Brain microvascular endothelial cell (primary cell): ENCODE measurements around the gene TNK2.
A peak's percentile ranks its signal among the peaks of the same experiment; 100 is the strongest.

ENCODE experiments used
- DNase-seq: peaks from one replicate; pipeline ENCODE4 v3.0.0-alpha.2; 2020
- H3K27ac ChIP-seq: fragments of 250-450 bp; sonication (Bioruptor Pico); 2 replicates; pipeline ENCODE4 v1.5.1; 2020; ENCODE audit warnings: mild to moderate bottlenecking, moderate library complexity
- H3K27me3 ChIP-seq: fragments of 250-450 bp; sonication (Bioruptor Pico); replicated peaks from 2 replicates; pipeline ENCODE4 v1.5.1; 2020; ENCODE audit warnings: mild to moderate bottlenecking
- H3K36me3 ChIP-seq: fragments of 250-450 bp; sonication (Bioruptor Pico); replicated peaks from 2 replicates; pipeline ENCODE4 v1.5.1; 2020; ENCODE audit warnings: mild to moderate bottlenecking
- H3K4me3 ChIP-seq: 2 replicates; pipeline ENCODE4 v1.5.1; 2011; ENCODE audit warnings: low read depth, mild to moderate bottlenecking, control low read depth, low read length, moderate library complexity
- in situ Hi-C: cut with HindIII; loops from 2 replicates; pipeline ENCODE4 v1.10.0; 2017; ENCODE audit warnings: low sequenced_read_pairs, low pct_ligation_motif_present
- TF ChIP-seq, protein P1 (sequence below): IDR thresholded peaks from 2 replicates; pipeline ENCODE4 v1.5.1; 2011; ENCODE audit warnings: low read depth, mild to moderate bottlenecking, moderate library complexity, low read length, control low read depth, inconsistent platforms; ENCODE audit errors: missing control alignments

The TNK2 gene

GRCh38 chr3:195859061-195859845 lies 49.1 kb downstream of the TNK2 start:
- TF ChIP-seq, protein P1, sequence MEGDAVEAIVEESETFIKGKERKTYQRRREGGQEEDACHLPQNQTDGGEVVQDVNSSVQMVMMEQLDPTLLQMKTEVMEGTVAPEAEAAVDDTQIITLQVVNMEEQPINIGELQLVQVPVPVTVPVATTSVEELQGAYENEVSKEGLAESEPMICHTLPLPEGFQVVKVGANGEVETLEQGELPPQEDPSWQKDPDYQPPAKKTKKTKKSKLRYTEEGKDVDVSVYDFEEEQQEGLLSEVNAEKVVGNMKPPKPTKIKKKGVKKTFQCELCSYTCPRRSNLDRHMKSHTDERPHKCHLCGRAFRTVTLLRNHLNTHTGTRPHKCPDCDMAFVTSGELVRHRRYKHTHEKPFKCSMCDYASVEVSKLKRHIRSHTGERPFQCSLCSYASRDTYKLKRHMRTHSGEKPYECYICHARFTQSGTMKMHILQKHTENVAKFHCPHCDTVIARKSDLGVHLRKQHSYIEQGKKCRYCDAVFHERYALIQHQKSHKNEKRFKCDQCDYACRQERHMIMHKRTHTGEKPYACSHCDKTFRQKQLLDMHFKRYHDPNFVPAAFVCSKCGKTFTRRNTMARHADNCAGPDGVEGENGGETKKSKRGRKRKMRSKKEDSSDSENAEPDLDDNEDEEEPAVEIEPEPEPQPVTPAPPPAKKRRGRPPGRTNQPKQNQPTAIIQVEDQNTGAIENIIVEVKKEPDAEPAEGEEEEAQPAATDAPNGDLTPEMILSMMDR, result peak; percentile 97
- Histone ChIP-seq H3K27ac (no peak overlapping the region), H3K36me3 (no peaks in the 10 kb centered on the region), H3K27me3 (no peaks in the 10 kb centered on the region), H3K4me3 (no peak overlapping the region)
- peak; percentile 59 for DNase-seq
- in situ Hi-C loops, result no loop called here

- Histone ChIP-seq H3K36me3 (no peaks in the 10 kb centered on the region), H3K4me3 (no peak overlapping the region), H3K27ac (no peak overlapping the region), H3K27me3 (no peaks in the 10 kb centered on the region)
- DNase-seq, result no peak
- TF ChIP-seq, protein P1, result no peak
- in situ Hi-C loops, result no loop called here
Observed at GRCh38 chr3:195856410-195857084, 51.8 kb downstream of the TNK2 start.

DNA sequence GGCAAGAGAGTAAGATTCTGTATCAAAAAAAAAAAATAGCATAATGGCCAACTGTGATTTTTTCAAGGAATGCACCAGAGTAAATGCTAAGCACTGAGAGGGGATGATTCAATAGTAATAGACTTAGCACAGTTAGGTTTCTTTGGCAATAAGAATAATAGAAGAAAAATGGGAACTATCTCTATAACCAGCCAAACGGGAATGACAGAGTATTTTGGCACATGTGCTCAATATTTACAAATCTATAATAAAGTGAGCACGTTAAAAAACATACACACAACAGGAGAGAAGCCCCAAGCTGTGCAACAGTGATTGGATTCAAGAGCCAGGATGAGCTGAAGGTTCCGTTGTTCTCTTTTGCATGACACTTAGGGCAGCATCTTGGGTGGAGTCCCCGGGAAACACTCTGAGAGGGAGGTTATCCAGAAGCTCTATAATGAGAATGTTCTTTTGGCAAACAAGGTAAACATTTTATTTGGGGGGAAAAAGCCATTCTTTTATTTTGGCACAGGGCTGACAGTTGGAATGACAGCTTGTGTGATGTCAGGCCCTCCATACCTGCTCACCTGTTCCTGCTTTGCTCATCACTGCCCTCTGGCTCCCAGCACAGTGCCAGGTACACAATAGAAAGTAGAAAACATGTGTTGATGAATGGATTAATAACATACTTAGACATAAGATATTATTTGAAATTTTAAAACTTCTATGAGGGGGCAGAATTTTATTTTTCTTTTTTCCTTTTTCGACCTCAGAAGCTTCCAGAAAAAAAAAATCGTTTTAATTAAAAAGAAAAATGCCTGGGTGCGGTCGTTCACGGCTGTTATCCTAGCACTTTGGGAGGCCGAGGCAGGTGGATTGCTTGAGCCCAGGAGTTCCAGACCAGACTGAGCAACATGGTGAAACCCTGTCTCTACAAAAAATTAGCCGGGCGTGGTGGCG lies 52.6 kb downstream of the TNK2 start:
- Histone ChIP-seq H3K4me3 (no peak overlapping the region), H3K27ac (no peak overlapping the region), H3K36me3 (no peaks in the 10 kb centered on the region), H3K27me3 (no peaks in the 10 kb centered on the region)
- TF ChIP-seq, protein P1, result peak; percentile 7
- DNase-seq, result no peak
- in situ Hi-C loops, result no loop called here

GRCh38 chr3:195854628-195855294 lies 53.6 kb downstream of the TNK2 start:
- no peak overlapping the region for H3K4me3 ChIP-seq

DNA sequence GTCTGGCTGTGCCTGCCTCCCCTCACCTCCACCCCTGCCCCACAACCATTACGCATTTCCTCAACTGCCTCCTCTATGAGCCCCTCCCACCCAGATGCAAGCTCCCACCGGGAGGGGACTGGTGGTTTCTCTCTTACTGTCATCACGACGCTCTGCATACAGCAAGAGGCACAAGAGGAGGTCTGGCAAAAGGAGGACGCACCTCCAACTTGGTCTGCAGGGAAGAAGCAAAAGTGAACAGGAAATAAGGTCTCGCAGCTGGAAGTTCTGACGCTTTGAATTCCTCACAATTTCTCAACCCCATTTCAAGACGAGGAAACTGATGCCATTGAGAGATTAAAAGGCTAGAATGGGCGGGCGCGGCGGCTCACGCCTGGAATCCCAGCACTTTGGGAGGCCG lies 54.4 kb downstream of the TNK2 start:
- in situ Hi-C loops, result no loop called here
- Histone ChIP-seq H3K36me3 (no peaks in the 10 kb centered on the region), H3K27ac (no peak overlapping the region), H3K27me3 (no peaks in the 10 kb centered on the region), H3K4me3 (no peak overlapping the region)
- TF ChIP-seq, protein P1, result no peak
- no peak for DNase-seq

More at GRCh38 chr3:195854628-195855294, 53.6 kb downstream of the TNK2 start:
- Histone ChIP-seq H3K36me3 (no peaks in the 10 kb centered on the region), H3K27ac (no peak overlapping the region), H3K27me3 (no peaks in the 10 kb centered on the region)
- TF ChIP-seq, protein P1, result no peak
- in situ Hi-C loops, result no loop called here
- no peak for DNase-seq
